ENCODE data around the gene HAPSTR1. TPM values are rescaled to one million over a fixed set of nuclear protein-coding genes. Genes with fewer than 3 reads are reported as not detected.

HAPSTR1 gene
- total RNA-seq, 1 experiment from 2014 or later: 85.2 TPM

DNA sequence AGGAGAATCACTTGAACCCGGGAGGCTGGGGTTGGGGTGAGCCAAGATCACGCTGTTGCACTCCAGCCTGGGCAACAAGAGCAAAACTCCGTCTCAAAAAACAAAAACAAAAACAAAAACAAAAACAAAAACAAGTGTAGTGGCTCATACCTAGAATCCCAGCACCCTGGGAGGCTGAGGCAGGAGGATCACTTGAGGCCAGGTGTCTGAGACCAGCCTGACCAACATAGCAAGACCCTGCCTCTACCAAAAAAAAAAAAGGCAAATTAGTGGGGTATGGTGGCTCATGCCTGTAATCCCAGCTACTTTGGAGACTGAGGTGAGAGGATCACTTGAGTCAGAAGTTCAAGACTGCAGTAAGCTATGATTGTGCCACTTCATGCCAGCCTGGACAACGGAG is 26.4 kb upstream of the HAPSTR1 start:
- no peak overlapping the region for H2BK12ac ChIP-seq (ENCODE audit: insufficient read length, low read depth, low read length)
- H2BK5ac ChIP-seq (ENCODE audit: insufficient read length, low read length): no peak overlapping the region
- H3K79me1 ChIP-seq (ENCODE audit: insufficient read depth, low read depth, low read length, poor library complexity, severe bottlenecking): no peaks in the 10 kb centered on the region
- no peak overlapping the region for H3K23ac ChIP-seq (ENCODE audit: insufficient read length, low read depth, low read length)
- Mint-ChIP-seq H3K9me3 (no peaks in the 10 kb centered on the region), H3K27ac (no peak overlapping the region), H3K36me3 (ENCODE audit: insufficient read depth in 1 of 3, low read depth in 3 of 3) (no peaks in the 10 kb centered on the region), H3K27me3 (ENCODE audit: low read depth) (no peaks in the 10 kb centered on the region; the same call in 1 of the 2 replicates), H3K4me3 (no peak overlapping the region), H3K4me1 (no peaks in the 10 kb centered on the region)
- H3K4ac ChIP-seq (ENCODE audit: low read depth, low read length): no peak overlapping the region
- H3T11ph ChIP-seq (ENCODE audit: low read length): no peak overlapping the region
- no peaks in the 10 kb centered on the region for H3K27me3 ChIP-seq (ENCODE audit: insufficient read depth, low read length)
- H3K4me1 ChIP-seq (ENCODE audit: insufficient read depth, low read length): no peaks in the 10 kb centered on the region
- H3K9ac ChIP-seq (ENCODE audit: extremely low read depth, insufficient read length, low read length): no peak overlapping the region
- DNase-seq: no peak
- H3K56ac ChIP-seq (ENCODE audit: insufficient read length, low read depth, low read length): no peak overlapping the region
- TF ChIP-seq, protein P1, sequence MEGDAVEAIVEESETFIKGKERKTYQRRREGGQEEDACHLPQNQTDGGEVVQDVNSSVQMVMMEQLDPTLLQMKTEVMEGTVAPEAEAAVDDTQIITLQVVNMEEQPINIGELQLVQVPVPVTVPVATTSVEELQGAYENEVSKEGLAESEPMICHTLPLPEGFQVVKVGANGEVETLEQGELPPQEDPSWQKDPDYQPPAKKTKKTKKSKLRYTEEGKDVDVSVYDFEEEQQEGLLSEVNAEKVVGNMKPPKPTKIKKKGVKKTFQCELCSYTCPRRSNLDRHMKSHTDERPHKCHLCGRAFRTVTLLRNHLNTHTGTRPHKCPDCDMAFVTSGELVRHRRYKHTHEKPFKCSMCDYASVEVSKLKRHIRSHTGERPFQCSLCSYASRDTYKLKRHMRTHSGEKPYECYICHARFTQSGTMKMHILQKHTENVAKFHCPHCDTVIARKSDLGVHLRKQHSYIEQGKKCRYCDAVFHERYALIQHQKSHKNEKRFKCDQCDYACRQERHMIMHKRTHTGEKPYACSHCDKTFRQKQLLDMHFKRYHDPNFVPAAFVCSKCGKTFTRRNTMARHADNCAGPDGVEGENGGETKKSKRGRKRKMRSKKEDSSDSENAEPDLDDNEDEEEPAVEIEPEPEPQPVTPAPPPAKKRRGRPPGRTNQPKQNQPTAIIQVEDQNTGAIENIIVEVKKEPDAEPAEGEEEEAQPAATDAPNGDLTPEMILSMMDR (conservative IDR thresholded peaks at IDR 0.05): no peak
- no peak overlapping the region for H4K8ac ChIP-seq (replicated peaks; ENCODE audit: insufficient read length, low read depth, low read length)
- H2AK5ac ChIP-seq (ENCODE audit: insufficient read length, low read length): no peak overlapping the region
- no peaks in the 10 kb centered on the region for H3K79me2 ChIP-seq (ENCODE audit: insufficient read depth, low read length)
- no peaks in the 10 kb centered on the region for H4K20me1 ChIP-seq (ENCODE audit: control insufficient read depth, insufficient read depth, insufficient read length)
- no peaks in the 10 kb centered on the region for H3K9me3 ChIP-seq (ENCODE audit: control insufficient read depth, low read depth, low read length)
- H4K5ac ChIP-seq (ENCODE audit: insufficient read length, low read depth, low read length): no peak overlapping the region
- no peak overlapping the region for H3K4me2 ChIP-seq (ENCODE audit: insufficient read depth, insufficient read length, low read length)
- no peaks in the 10 kb centered on the region for H3K23me2 ChIP-seq (ENCODE audit: insufficient read length, low read depth, low read length, poor library complexity, severe bottlenecking)
- no peak overlapping the region for H2BK15ac ChIP-seq (ENCODE audit: low read depth, low read length)
- H2AFZ ChIP-seq (ENCODE audit: low read length): no peak overlapping the region
- H2BK20ac ChIP-seq (ENCODE audit: low read depth, low read length, poor library complexity, severe bottlenecking): no peak overlapping the region
- no peak overlapping the region for H3K27ac ChIP-seq (ENCODE audit: insufficient read length, low read depth, low read length)
- no peak overlapping the region for H4K91ac ChIP-seq (ENCODE audit: insufficient read length, low read depth, low read length)
- H3K14ac ChIP-seq (ENCODE audit: insufficient read depth, low read length): no peak overlapping the region
- no peak overlapping the region for H2BK120ac ChIP-seq (ENCODE audit: low read depth, low read length, poor library complexity, severe bottlenecking)
- WGBS (ENCODE audit: extremely low coverage, insufficient read length, low lambda C conversion rate): no CpG with 5 or more reads among the region's 4 CpGs
- no peak overlapping the region for H3K18ac ChIP-seq (ENCODE audit: insufficient read length, low read depth, low read length)

All from H9 (cell line).